Right atrium auricular region (tissue), 2 donors: ENCODE measurements around the gene ARFGAP1. TPM values are rescaled to one million over a fixed set of nuclear protein-coding genes. Genes with fewer than 3 reads are reported as not detected.

Experiments used
- DNase-seq: peaks from one replicate; pipeline ENCODE4 v3.0.0-alpha.2; 2019; ENCODE audit warnings: low spot score
- H3K27ac ChIP-seq, 2 donors: fragments of 200-600 bp; sonication (generic); 1 replicate in 1 of 2; 2 replicates in 1 of 2; pipeline ENCODE4 v1.5.1; 2016 to 2019
- H3K27me3 ChIP-seq, 2 donors: fragments of 200-600 bp; sonication (generic); one replicate each; pipeline versions ENCODE4 v1.5.1 to v1.6.0; 2017 to 2019
- H3K36me3 ChIP-seq: fragments of 200-600 bp; sonication (generic); one replicate; pipeline ENCODE4 v1.5.1; 2016
- H3K4me1 ChIP-seq, 2 donors: fragments of 200-600 bp; sonication (generic); one replicate each; pipeline versions ENCODE4 v1.5.1 to v1.6.0; 2017 to 2019
- H3K4me3 ChIP-seq, 2 donors: fragments of 200-600 bp; sonication (generic); 1 replicate in 1 of 2; 2 replicates in 1 of 2; pipeline ENCODE4 v1.5.1; 2017 to 2019; ENCODE audit warnings: mild to moderate bottlenecking in 1 of 2, moderate library complexity in 1 of 2
- H3K9me3 ChIP-seq, 2 donors: fragments of 200-600 bp; sonication (generic); one replicate each; pipeline ENCODE4 v1.5.1; 2019
- CTCF ChIP-seq, 2 donors: fragments of 200-600 bp; sonication (generic); IDR thresholded peaks; one replicate each; pipeline ENCODE4 v1.5.1; 2019; ENCODE audit warnings: antibody characterized with exemption in 2 of 2
- total RNA-seq, 2 donors: library from RNA; depleted of rRNA; stranded (reverse); fragments of >200 nt; gene quantifications; one replicate each; pipeline ENCODE4 v1.1.0, GENCODE V29; 2016

ARFGAP1 gene
- total RNA-seq, 2 donors from 2014 or later: 19.1 to 20.7 TPM

GRCh38 chr20:63258781-63259180, 13.8 kb upstream of the ARFGAP1 start:
- Histone ChIP-seq H3K4me1 (peaks cover 0 to 10% of the 10 kb centered on the region in 2 donors), H3K9me3 (no peaks in the 10 kb centered on the region), H3K4me3 (no peak overlapping the region), H3K27me3 (peaks cover 5 to 18% of the 10 kb centered on the region in 2 donors), H3K36me3 (no peaks in the 10 kb centered on the region), H3K27ac (no peak overlapping the region)
- no peak for TF ChIP-seq CTCF (IDR thresholded peaks at IDR 0.05)
- no peak for DNase-seq

GRCh38 chr20:63259734-63260460, 12.7 kb upstream of the ARFGAP1 start:
- Histone ChIP-seq H3K4me3 (no peak overlapping the region), H3K27ac (no peak overlapping the region), H3K9me3 (no peaks in the 10 kb centered on the region), H3K4me1 (no peaks in the 10 kb centered on the region), H3K27me3 (peaks cover 2 to 6% of the 10 kb centered on the region in 2 donors), H3K36me3 (no peaks in the 10 kb centered on the region)
- TF ChIP-seq CTCF (IDR thresholded peaks at IDR 0.05): no peak
- DNase-seq: no peak

GRCh38 chr20:63260521-63260920, 12.1 kb upstream of the ARFGAP1 start:
- no peak for TF ChIP-seq CTCF (IDR thresholded peaks at IDR 0.05)
- no peak for DNase-seq
- Histone ChIP-seq H3K27me3 (peaks cover 0 to under 1% of the 10 kb centered on the region in 2 donors), H3K36me3 (no peaks in the 10 kb centered on the region), H3K27ac (no peak overlapping the region), H3K4me1 (no peaks in the 10 kb centered on the region), H3K4me3 (no peak overlapping the region), H3K9me3 (no peaks in the 10 kb centered on the region)

GRCh38 chr20:63261060-63261794, 11.4 kb upstream of the ARFGAP1 start:
- DNase-seq: no peak
- TF ChIP-seq CTCF (IDR thresholded peaks at IDR 0.05): no peak
- Histone ChIP-seq H3K4me1 (no peaks in the 10 kb centered on the region), H3K9me3 (no peaks in the 10 kb centered on the region), H3K36me3 (no peaks in the 10 kb centered on the region), H3K4me3 (no peak overlapping the region), H3K27me3 (no peaks in the 10 kb centered on the region), H3K27ac (no peak overlapping the region)

- H3K9me3 ChIP-seq: no peaks in the 10 kb centered on the region
- no peaks in the 10 kb centered on the region for H3K27me3 ChIP-seq
- H3K36me3 ChIP-seq: no peaks in the 10 kb centered on the region
- no peak for DNase-seq
- H3K4me1 ChIP-seq: no peaks in the 10 kb centered on the region
- H3K27ac ChIP-seq: no peak overlapping the region
- no peak for TF ChIP-seq CTCF (IDR thresholded peaks at IDR 0.05)
- H3K4me3 ChIP-seq: no peak overlapping the region
Measured at GRCh38 chr20:63261795-63262528, 10.7 kb upstream of the ARFGAP1 start.
